HepG2 (cell line): ENCODE data around the gene NCOA1.

ENCODE experiments used
- AHR ChIP-seq: IDR thresholded peaks from 2 replicates; pipeline ENCODE4 v1.6.1; 2018; ENCODE audit warnings: missing genetic modification reagents, missing compliant biosample characterization
- CREM ChIP-seq, 2 experiments: sonication (generic) in 1 of 2; formaldehyde crosslinking in 1 of 2; IDR thresholded peaks; 2 replicates each; pipeline versions ENCODE4 v1.4.0 to v1.6.1; 2016 to 2020; ENCODE audit warnings: antibody characterized with exemption in 1 of 2, mild to moderate bottlenecking in 1 of 2, missing genetic modification reagents in 1 of 2
- NR2C2 ChIP-seq: sonication (generic); formaldehyde crosslinking; IDR thresholded peaks from 2 replicates; pipeline ENCODE4 v1.4.0; 2020; ENCODE audit warnings: missing genetic modification reagents, mild to moderate bottlenecking, moderate library complexity, borderline replicate concordance
- NR2F1 ChIP-seq, 2 experiments: fragments of 450-650 bp in 1 of 2; formaldehyde crosslinking in 1 of 2; IDR thresholded peaks; 2 replicates each; pipeline versions ENCODE4 v1.5.0 to v1.6.1; 2016 to 2020; ENCODE audit warnings: mild to moderate bottlenecking in 1 of 2, missing compliant biosample characterization in 1 of 2, missing genetic modification reagents in 1 of 2, moderate library complexity in 1 of 2
- RAD21 ChIP-seq: fragments of 450-650 bp; formaldehyde crosslinking; IDR thresholded peaks from 2 replicates; pipeline ENCODE4 v1.5.0; 2020; ENCODE audit warnings: mild to moderate bottlenecking
- RFX5 ChIP-seq: IDR thresholded peaks from 2 replicates; pipeline ENCODE4 v1.6.1; 2011; ENCODE audit warnings: low read depth, low read length, improper control_type of control experiment
- ZNF75D ChIP-seq: sonication (generic); formaldehyde crosslinking; IDR thresholded peaks from 2 replicates; pipeline ENCODE4 v1.8.1; 2023; ENCODE audit warnings: missing genetic modification reagents, mild to moderate bottlenecking, borderline replicate concordance
- ZSCAN9 ChIP-seq: IDR thresholded peaks from 2 replicates; pipeline ENCODE4 v1.6.1; 2016; ENCODE audit warnings: borderline replicate concordance
- TF ChIP-seq, protein P1 (sequence below), 2 experiments: sonication (generic) in 1 of 2; formaldehyde crosslinking in 1 of 2; IDR thresholded peaks; 2 replicates each; pipeline versions ENCODE4 v1.5.1 to v1.6.1; 2011 to 2020; ENCODE audit warnings: borderline replicate concordance in 1 of 2, low read depth in 1 of 2, low read length in 1 of 2, mild to moderate bottlenecking in 1 of 2, missing genetic modification reagents in 1 of 2, moderate library complexity in 1 of 2
- TF ChIP-seq, protein P2 (sequence below): sonication (generic); formaldehyde crosslinking; IDR thresholded peaks from 2 replicates; pipeline ENCODE4 v1.4.0; 2020; ENCODE audit warnings: missing genetic modification reagents, mild to moderate bottlenecking, borderline replicate concordance
- TF ChIP-seq, protein P3 (sequence below): IDR thresholded peaks from 2 replicates; pipeline ENCODE4 v1.6.1; 2012; ENCODE audit warnings: inconsistent platforms

DNA sequence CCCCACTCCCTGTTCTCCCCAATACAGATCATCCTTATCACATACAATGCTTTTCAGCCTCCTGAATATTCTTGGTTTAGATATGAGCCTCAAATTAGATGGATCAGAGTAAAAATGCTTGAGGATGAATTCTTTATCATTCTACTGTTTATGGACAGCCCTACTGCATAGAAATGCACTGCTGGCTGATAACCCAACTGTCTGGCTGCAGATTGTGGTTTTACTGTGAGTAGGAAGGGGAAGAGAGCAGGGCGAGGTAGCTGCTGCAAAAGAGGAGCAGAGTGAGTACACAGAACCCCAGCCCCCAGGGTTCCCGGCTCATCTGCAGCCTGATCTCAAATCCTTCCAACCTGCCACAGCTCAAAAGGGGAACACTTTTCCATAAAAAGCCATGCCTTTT is 29.4 kb upstream of the NCOA1 start:
- TF ChIP-seq ZNF75D (CRISPR knock-in tag) (no peak), NR2C2 (no peak), AHR (CRISPR knock-in tag) (no peak), CREM (IDR thresholded peaks at IDR 0.05) (no peak), CREM (CRISPR knock-in tag; IDR thresholded peaks at IDR 0.05) (no peak), NR2F1 (CRISPR knock-in tag; IDR thresholded peaks at IDR 0.05) (no peak), RFX5 (no peak), ZSCAN9 (CRISPR knock-in tag) (no peak), RAD21 (no peak)
- TF ChIP-seq, protein P1, sequence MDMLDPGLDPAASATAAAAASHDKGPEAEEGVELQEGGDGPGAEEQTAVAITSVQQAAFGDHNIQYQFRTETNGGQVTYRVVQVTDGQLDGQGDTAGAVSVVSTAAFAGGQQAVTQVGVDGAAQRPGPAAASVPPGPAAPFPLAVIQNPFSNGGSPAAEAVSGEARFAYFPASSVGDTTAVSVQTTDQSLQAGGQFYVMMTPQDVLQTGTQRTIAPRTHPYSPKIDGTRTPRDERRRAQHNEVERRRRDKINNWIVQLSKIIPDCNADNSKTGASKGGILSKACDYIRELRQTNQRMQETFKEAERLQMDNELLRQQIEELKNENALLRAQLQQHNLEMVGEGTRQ (IDR thresholded peaks at IDR 0.05; ENCODE audit: low read depth, low read length): no peak
- TF ChIP-seq, protein P1 (CRISPR knock-in tag; IDR thresholded peaks at IDR 0.05; ENCODE audit: borderline replicate concordance): no peak
- TF ChIP-seq, protein P2, sequence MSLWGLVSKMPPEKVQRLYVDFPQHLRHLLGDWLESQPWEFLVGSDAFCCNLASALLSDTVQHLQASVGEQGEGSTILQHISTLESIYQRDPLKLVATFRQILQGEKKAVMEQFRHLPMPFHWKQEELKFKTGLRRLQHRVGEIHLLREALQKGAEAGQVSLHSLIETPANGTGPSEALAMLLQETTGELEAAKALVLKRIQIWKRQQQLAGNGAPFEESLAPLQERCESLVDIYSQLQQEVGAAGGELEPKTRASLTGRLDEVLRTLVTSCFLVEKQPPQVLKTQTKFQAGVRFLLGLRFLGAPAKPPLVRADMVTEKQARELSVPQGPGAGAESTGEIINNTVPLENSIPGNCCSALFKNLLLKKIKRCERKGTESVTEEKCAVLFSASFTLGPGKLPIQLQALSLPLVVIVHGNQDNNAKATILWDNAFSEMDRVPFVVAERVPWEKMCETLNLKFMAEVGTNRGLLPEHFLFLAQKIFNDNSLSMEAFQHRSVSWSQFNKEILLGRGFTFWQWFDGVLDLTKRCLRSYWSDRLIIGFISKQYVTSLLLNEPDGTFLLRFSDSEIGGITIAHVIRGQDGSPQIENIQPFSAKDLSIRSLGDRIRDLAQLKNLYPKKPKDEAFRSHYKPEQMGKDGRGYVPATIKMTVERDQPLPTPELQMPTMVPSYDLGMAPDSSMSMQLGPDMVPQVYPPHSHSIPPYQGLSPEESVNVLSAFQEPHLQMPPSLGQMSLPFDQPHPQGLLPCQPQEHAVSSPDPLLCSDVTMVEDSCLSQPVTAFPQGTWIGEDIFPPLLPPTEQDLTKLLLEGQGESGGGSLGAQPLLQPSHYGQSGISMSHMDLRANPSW (CRISPR knock-in tag): no peak
- TF ChIP-seq, protein P3, sequence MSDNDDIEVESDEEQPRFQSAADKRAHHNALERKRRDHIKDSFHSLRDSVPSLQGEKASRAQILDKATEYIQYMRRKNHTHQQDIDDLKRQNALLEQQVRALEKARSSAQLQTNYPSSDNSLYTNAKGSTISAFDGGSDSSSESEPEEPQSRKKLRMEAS: no peak
